Stomach (tissue), 9 donors: ENCODE results near the gene KCNT1. TPM values are rescaled to one million over a fixed set of nuclear protein-coding genes. Genes with fewer than 3 reads are reported as not detected.

Experiments
- DNase-seq, 2 donors: peaks; one replicate each; pipeline versions ENCODE4 v3.0.0 to v3.0.0-alpha.2; 2013 to 2019
- H3K27ac ChIP-seq, 5 donors: fragments of 200-600 bp in 4 of 5; sonication (generic) in 4 of 5; one replicate each; pipeline ENCODE4 v1.5.1; 2013 to 2019; ENCODE audit warnings: mild to moderate bottlenecking in 1 of 5, moderate library complexity in 1 of 5
- H3K27me3 ChIP-seq, 3 donors: fragments of 200-600 bp; sonication (generic); one replicate each; pipeline ENCODE4 v1.5.1; 2017 to 2019; ENCODE audit warnings: mixed run types in 1 of 3
- H3K36me3 ChIP-seq, 4 donors: fragments of 200-600 bp; sonication (generic); 1 replicate in 3 of 4; 2 replicates in 1 of 4; pipeline ENCODE4 v1.5.1; 2016 to 2019
- H3K4me1 ChIP-seq, 4 donors: fragments of 200-600 bp; sonication (generic); one replicate each; pipeline ENCODE4 v1.5.1; 2016 to 2019
- H3K4me3 ChIP-seq, 4 donors: fragments of 200-600 bp; sonication (generic) in 3 of 4; one replicate each; pipeline ENCODE4 v1.5.1; 2016 to 2019; ENCODE audit warnings: mild to moderate bottlenecking in 1 of 4
- H3K9me3 ChIP-seq, 4 donors: fragments of 200-600 bp; sonication (generic); one replicate each; pipeline ENCODE4 v1.5.1; 2016 to 2019
- CTCF ChIP-seq, 7 experiments: fragments of 450-650 bp in 4 of 7; fragments of 200-600 bp in 3 of 7; sonication (generic) in 3 of 7; IDR thresholded peaks; one replicate each; pipeline ENCODE4 v1.5.1; 2016 to 2019; ENCODE audit warnings: antibody characterized with exemption in 7 of 7, control low read depth in 2 of 7, mild to moderate bottlenecking in 1 of 7
- EP300 ChIP-seq: sonication (generic); formaldehyde crosslinking; IDR thresholded peaks from one replicate; pipeline ENCODE4 v1.6.1; 2017; ENCODE audit warnings: antibody characterized with exemption
- POLR2A ChIP-seq, 4 donors: fragments of 450-650 bp; IDR thresholded peaks; one replicate each; pipeline ENCODE4 v1.6.1; 2016; ENCODE audit warnings: antibody characterized with exemption in 4 of 4, control low read depth in 2 of 4, mild to moderate bottlenecking in 1 of 4, moderate library complexity in 1 of 4
- POLR2AphosphoS5 ChIP-seq, 3 donors: sonication (generic); formaldehyde crosslinking; IDR thresholded peaks; one replicate each; pipeline ENCODE4 v1.6.1; 2016; ENCODE audit warnings: antibody characterized with exemption in 3 of 3
- WGBS, 5 donors: extraction: QIAGEN DNeasy Blood & Tissue Kit in 3 of 5; methylation state at CpG; one replicate each; pipeline versions ENCODE4 v1.1.5 to v1.1.7; 2013 to 2018; 5-methylcytosine and 5-hydroxymethylcytosine counted together
- intact Hi-C: fragments of 100-400 bp; cut with DNase I; formaldehyde crosslinking; loops from one replicate; pipeline ENCODE4 v1.15.1; 2023; ENCODE audit warnings: low total_unique reads
- polyA plus RNA-seq, 3 donors: library from polyadenylated mRNA; stranded (reverse); fragments of 200-250 nt; gene quantifications; one replicate each; pipeline ENCODE4 v1.2.3, GENCODE V29; 2013
- total RNA-seq, 5 donors: library from RNA; depleted of rRNA; stranded (reverse); fragments of >200 nt; gene quantifications; one replicate each; pipeline versions ENCODE4 v1.1.0 to v1.2.3, GENCODE V29; 2014 to 2016
- donor health status: healthy with polysubstance abuse.
- donor health status: Bipolar disorder and iron deficiency.
- donor health status: healthy.

KCNT1 gene
- total and polyA plus RNA-seq, 8 donors = 0.10 to 12.9 (median 0.37) TPM; not detected in 4

- intact Hi-C loops = no loop called here
Measured at GRCh38 chr9:135753391-135754105, 51.6 kb downstream of the KCNT1 start.

GRCh38 chr9:135756576-135756975, 54.6 kb downstream of the KCNT1 start:
- intact Hi-C loops = no loop called here
- peaks cover 0 to 14% (median 6%) of the 10 kb centered on the region in 4 donors for H3K9me3 ChIP-seq
- H3K4me1 ChIP-seq = no peaks in the 10 kb centered on the region
- H3K4me3 ChIP-seq = no peak overlapping the region
- no peak for TF ChIP-seq EP300
- TF ChIP-seq CTCF (IDR thresholded peaks at IDR 0.05) = no peak
- no peak for TF ChIP-seq POLR2A (IDR thresholded peaks at IDR 0.05)
- TF ChIP-seq POLR2AphosphoS5 (IDR thresholded peaks at IDR 0.05) = no peak
- H3K36me3 ChIP-seq = no peaks in the 10 kb centered on the region
- no peak for DNase-seq
- 76 to 86% (median 83%) methylated on average over 8 to 10 of the region's 10 CpGs for WGBS, 5 donors
- H3K27ac ChIP-seq = no peak overlapping the region
- H3K27me3 ChIP-seq = peaks cover 0 to 25% (median 0%) of the 10 kb centered on the region in 3 donors

More at GRCh38 chr9:135753391-135754105, 51.6 kb downstream of the KCNT1 start:
- WGBS, 5 donors = 68 to 79% (median 79%) methylated on average over 5 to 14 of the region's 14 CpGs
- H3K27me3 ChIP-seq = peaks cover 0 to 29% (median 3%) of the 10 kb centered on the region in 3 donors
- no peaks in the 10 kb centered on the region for H3K4me1 ChIP-seq
- H3K36me3 ChIP-seq = no peaks in the 10 kb centered on the region
- DNase-seq = no peak
- no peak overlapping the region for H3K27ac ChIP-seq
- no peak overlapping the region for H3K4me3 ChIP-seq
- no peak for TF ChIP-seq EP300
- no peak for TF ChIP-seq POLR2AphosphoS5 (IDR thresholded peaks at IDR 0.05)
- TF ChIP-seq POLR2A (IDR thresholded peaks at IDR 0.05) = no peak
- TF ChIP-seq CTCF (IDR thresholded peaks at IDR 0.05) = no peak
- H3K9me3 ChIP-seq = peaks cover 0 to 14% (median 6%) of the 10 kb centered on the region in 4 donors

GRCh38 chr9:135757356-135757755, 55.4 kb downstream of the KCNT1 start:
- no peak for TF ChIP-seq POLR2AphosphoS5 (IDR thresholded peaks at IDR 0.05)
- no peak for TF ChIP-seq EP300
- TF ChIP-seq POLR2A (IDR thresholded peaks at IDR 0.05) = no peak
- no peak for TF ChIP-seq CTCF (IDR thresholded peaks at IDR 0.05)
- intact Hi-C loops = no loop called here

GRCh38 chr9:135758056-135758455, 56.1 kb downstream of the KCNT1 start:
- no peak overlapping the region for H3K27ac ChIP-seq
- 59 to 84% (median 61%) methylated on average over 13 to 21 of the region's 21 CpGs for WGBS, 5 donors
- no peaks in the 10 kb centered on the region for H3K4me1 ChIP-seq
- H3K4me3 ChIP-seq = no peak overlapping the region
- no peaks in the 10 kb centered on the region for H3K36me3 ChIP-seq
- no peak for DNase-seq
- peaks cover 0 to 14% (median 6%) of the 10 kb centered on the region in 4 donors for H3K9me3 ChIP-seq
- TF ChIP-seq POLR2AphosphoS5 (IDR thresholded peaks at IDR 0.05) (no peak), POLR2A (IDR thresholded peaks at IDR 0.05) (no peak), EP300 (no peak), CTCF (IDR thresholded peaks at IDR 0.05) (no peak)
- H3K27me3 ChIP-seq = peaks cover 0 to 28% (median 0%) of the 10 kb centered on the region in 3 donors
- intact Hi-C loops = no loop called here

More at GRCh38 chr9:135757356-135757755, 55.4 kb downstream of the KCNT1 start:
- Histone ChIP-seq H3K36me3 (no peaks in the 10 kb centered on the region), H3K27ac (no peak overlapping the region), H3K27me3 (peaks cover 0 to 28% (median 0%) of the 10 kb centered on the region in 3 donors), H3K4me1 (no peaks in the 10 kb centered on the region), H3K9me3 (peaks cover 0 to 14% (median 6%) of the 10 kb centered on the region in 4 donors), H3K4me3 (no peak overlapping the region)
- peak in 1 of 2 donors; percentile 11 for DNase-seq
- 42 to 75% (median 53%) methylated on average over 10 to 14 of the region's 14 CpGs for WGBS, 5 donors
